Uterus (tissue), 2 donors: ENCODE measurements around the gene SNRNP70.

Experiments used
- CTCF ChIP-seq, 4 experiments: fragments of 200-600 bp in 2 of 4; fragments of 450-650 bp in 2 of 4; sonication (generic) in 2 of 4; IDR thresholded peaks; one replicate each; pipeline ENCODE4 v1.5.1; 2016 to 2019; ENCODE audit warnings: antibody characterized with exemption in 4 of 4, mild to moderate bottlenecking in 2 of 4, moderate library complexity in 1 of 4
- POLR2A ChIP-seq, 2 donors: fragments of 450-650 bp; IDR thresholded peaks; one replicate each; pipeline ENCODE4 v1.6.1; 2016; ENCODE audit warnings: antibody characterized with exemption in 2 of 2, mild to moderate bottlenecking in 1 of 2, moderate library complexity in 1 of 2

- TF ChIP-seq CTCF (IDR thresholded peaks at IDR 0.05): no peak
- TF ChIP-seq POLR2A (IDR thresholded peaks at IDR 0.05): no peak
Observed at GRCh38 chr19:49109569-49110233, 24.4 kb downstream of the SNRNP70 start.
